ENCODE results near the gene NTSR2.

The NTSR2 gene

GRCh38 chr2:11659851-11660250, 10.1 kb downstream of the NTSR2 start:
- Mint-ChIP-seq H3K27me3 (ENCODE audit: low read depth) (peaks cover 41% of the 10 kb centered on the region), H3K27ac (no peak overlapping the region), H3K36me3 (ENCODE audit: low read depth) (no peaks in the 10 kb centered on the region), H3K4me1 (peaks cover 5% of the 10 kb centered on the region), H3K9me3 (peaks cover 15% of the 10 kb centered on the region), H3K4me3 (no peak overlapping the region)
- no peak for TF ChIP-seq CTCF (IDR thresholded peaks at IDR 0.05; ENCODE audit: unreplicated experiment in 3 of 3)

DNA sequence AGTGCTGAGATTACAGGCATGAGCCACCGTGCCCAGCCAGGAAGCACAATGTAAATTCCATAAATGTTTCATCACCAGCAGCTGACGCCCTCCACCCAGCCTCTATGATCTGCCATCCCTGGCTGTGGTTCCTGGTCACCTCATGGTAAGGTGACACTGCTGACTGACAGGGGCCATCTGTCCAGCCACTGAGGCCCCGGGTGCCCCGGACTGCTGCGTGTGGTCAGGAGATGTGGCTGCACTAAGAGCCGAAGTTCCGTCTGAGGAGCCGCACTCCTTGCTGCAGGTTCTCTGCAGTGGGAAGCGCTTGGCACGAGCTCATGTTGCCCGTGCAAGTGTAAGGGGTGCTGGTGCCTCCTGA, 10.9 kb downstream of the NTSR2 start:
- Mint-ChIP-seq H3K4me1 (peaks cover 5% of the 10 kb centered on the region), H3K27ac (no peak overlapping the region), H3K27me3 (ENCODE audit: low read depth) (peaks cover 39% of the 10 kb centered on the region), H3K36me3 (ENCODE audit: low read depth) (no peaks in the 10 kb centered on the region), H3K9me3 (peaks cover 15% of the 10 kb centered on the region), H3K4me3 (no peak overlapping the region)
- TF ChIP-seq CTCF (IDR thresholded peaks at IDR 0.05; ENCODE audit: unreplicated experiment in 3 of 3), result no peak

GRCh38 chr2:11658208-11659114, 11.5 kb downstream of the NTSR2 start:
- H3K4me1 Mint-ChIP-seq, result peaks cover 5% of the 10 kb centered on the region
- no peaks in the 10 kb centered on the region for H3K36me3 Mint-ChIP-seq (ENCODE audit: low read depth)
- TF ChIP-seq CTCF (IDR thresholded peaks at IDR 0.05; ENCODE audit: unreplicated experiment in 3 of 3), result no peak
- H3K27ac Mint-ChIP-seq, result no peak overlapping the region
- H3K9me3 Mint-ChIP-seq, result peaks cover 15% of the 10 kb centered on the region
- H3K4me3 Mint-ChIP-seq, result no peak overlapping the region
- H3K27me3 Mint-ChIP-seq (ENCODE audit: low read depth), result peaks cover 33% of the 10 kb centered on the region

GRCh38 chr2:11657646-11658045, 12.3 kb downstream of the NTSR2 start:
- Mint-ChIP-seq H3K4me3 (no peak overlapping the region), H3K36me3 (ENCODE audit: low read depth) (no peaks in the 10 kb centered on the region), H3K9me3 (peaks cover 12% of the 10 kb centered on the region), H3K27ac (no peak overlapping the region), H3K4me1 (peaks cover 11% of the 10 kb centered on the region), H3K27me3 (ENCODE audit: low read depth) (peaks cover 28% of the 10 kb centered on the region)
- TF ChIP-seq CTCF (IDR thresholded peaks at IDR 0.05; ENCODE audit: unreplicated experiment in 3 of 3), result no peak

GRCh38 chr2:11657195-11657594, 12.8 kb downstream of the NTSR2 start:
- no peak overlapping the region for H3K4me3 Mint-ChIP-seq

More at GRCh38 chr2:11657195-11657594, 12.8 kb downstream of the NTSR2 start:
- no peaks in the 10 kb centered on the region for H3K36me3 Mint-ChIP-seq (ENCODE audit: low read depth)
- no peak overlapping the region for H3K27ac Mint-ChIP-seq
- peaks cover 11% of the 10 kb centered on the region for H3K9me3 Mint-ChIP-seq
- TF ChIP-seq CTCF (IDR thresholded peaks at IDR 0.05; ENCODE audit: unreplicated experiment in 3 of 3), result no peak
- peaks cover 11% of the 10 kb centered on the region for H3K4me1 Mint-ChIP-seq
- peaks cover 28% of the 10 kb centered on the region for H3K27me3 Mint-ChIP-seq (ENCODE audit: low read depth)
